B cell (primary cell): ENCODE data around the gene MAFG. TPM values are rescaled to one million over a fixed set of nuclear protein-coding genes. Genes with fewer than 3 reads are reported as not detected.

Experiments
- ATAC-seq: fragments of 200-7000 bp; cut with Tn5 transposase; one replicate; pipeline ENCODE4 v1.10.0; 2021; ENCODE audit warnings: low read depth, mild to moderate bottlenecking, moderate number of reproducible peaks, moderate library complexity
- CTCF ChIA-PET: fragments of 350-600 bp; sonication (Branson Sonifier 250); formaldehyde crosslinking; loops from one replicate; lab custom pipeline; 2021; ENCODE audit warnings: antibody characterized with exemption, inconsistent platforms; lab: Charles Lee
- POLR2A ChIA-PET: fragments of 350-600 bp; sonication (Branson Sonifier 250); formaldehyde crosslinking; loops from one replicate; lab custom pipeline; 2021; ENCODE audit warnings: antibody characterized with exemption; lab: Charles Lee
- DNase-seq: peaks from one replicate; pipeline ENCODE4 v3.0.0; 2013
- H2AFZ ChIP-seq: 2 replicates; pipeline ENCODE4 v1.6.1; 2012; ENCODE audit warnings: mild to moderate bottlenecking, low read depth, low read length; ENCODE audit not compliant: insufficient read depth, poor library complexity, severe bottlenecking
- H3K27ac ChIP-seq, 2 donors: 1 replicate in 1 of 2; 2 replicates in 1 of 2; pipeline ENCODE4 v1.5.1; 2012 to 2013; ENCODE audit warnings: low read length in 2 of 2, mild to moderate bottlenecking in 2 of 2, moderate library complexity in 1 of 2
- H3K27me3 ChIP-seq, 4 experiments: fragments of 200-600 bp in 1 of 4; sonication (generic) in 1 of 4; replicated peaks in 1 of 4; 1 replicate in 2 of 4; 2 replicates in 2 of 4; pipeline versions ENCODE4 v1.6.1 to v1.7.0; 2013 to 2016; ENCODE audit warnings: low read length in 3 of 4, mild to moderate bottlenecking in 2 of 4, mixed read lengths in 1 of 4, moderate library complexity in 1 of 4; ENCODE audit not compliant: insufficient read depth in 4 of 4, control insufficient read depth in 3 of 4; ENCODE audit errors: control extremely low read depth in 1 of 4
- H3K36me3 ChIP-seq, 2 experiments: replicated peaks in 1 of 2; 1 replicate in 1 of 2; 2 replicates in 1 of 2; pipeline versions ENCODE4 v1.6.1 to v1.7.1; 2013; ENCODE audit warnings: low read length in 1 of 2; ENCODE audit not compliant: insufficient read depth in 2 of 2, control insufficient read depth in 1 of 2; ENCODE audit errors: control extremely low read depth in 1 of 2, extremely low read depth in 1 of 2
- H3K4me1 ChIP-seq, 2 donors: fragments of 200-600 bp in 1 of 2; sonication (generic) in 1 of 2; 1 replicate in 1 of 2; 2 replicates in 1 of 2; pipeline versions ENCODE4 v1.5.1 to v1.6.1; 2013 to 2017; ENCODE audit warnings: low read length in 2 of 2; ENCODE audit not compliant: control insufficient read depth in 2 of 2, insufficient read depth in 2 of 2
- H3K4me2 ChIP-seq: replicated peaks from 2 replicates; pipeline ENCODE3; 2012; ENCODE audit warnings: mild to moderate bottlenecking, low read depth, low read length; ENCODE audit not compliant: poor library complexity, severe bottlenecking
- H3K4me3 ChIP-seq, 5 experiments: fragments of 200-600 bp in 1 of 5; sonication (generic) in 1 of 5; 1 replicate in 3 of 5; 2 replicates in 2 of 5; pipeline versions ENCODE4 v1.5.1 to v1.7.0; 2011 to 2016; ENCODE audit warnings: low read length in 4 of 5, mild to moderate bottlenecking in 4 of 5, low read depth in 2 of 5, control low read depth in 1 of 5, moderate library complexity in 1 of 5; ENCODE audit not compliant: insufficient read depth in 1 of 5; ENCODE audit errors: control extremely low read depth in 1 of 5, extremely low read depth in 1 of 5
- H3K79me2 ChIP-seq: fragments of 200-600 bp; sonication (generic); one replicate; pipeline ENCODE4 v1.6.0; 2016; ENCODE audit warnings: low read length; ENCODE audit not compliant: control insufficient read depth, insufficient read depth
- H3K9ac ChIP-seq: fragments of 200-600 bp; sonication (generic); 2 replicates; pipeline ENCODE4 v1.6.1; 2017; ENCODE audit warnings: mild to moderate bottlenecking, low read length, moderate library complexity
- H3K9me3 ChIP-seq, 3 donors: one replicate each; pipeline versions ENCODE4 v1.6.1 to v1.7.1; 2013; ENCODE audit warnings: low read length in 2 of 3; ENCODE audit not compliant: control insufficient read depth in 2 of 3, insufficient read depth in 1 of 3; ENCODE audit errors: control extremely low read depth in 1 of 3
- H4K20me1 ChIP-seq: 2 replicates; pipeline ENCODE4 v1.6.0; 2012; ENCODE audit warnings: mild to moderate bottlenecking, low read length; ENCODE audit not compliant: insufficient read depth, control insufficient read depth, poor library complexity, severe bottlenecking
- H3K27ac Mint-ChIP-seq: one replicate; pipeline ENCODE4 v1.8.0; 2021; ENCODE audit warnings: mixed read lengths
- H3K27me3 Mint-ChIP-seq: one replicate; pipeline ENCODE4 v1.8.0; 2021; ENCODE audit warnings: mixed read lengths
- H3K4me1 Mint-ChIP-seq: one replicate; pipeline ENCODE4 v1.8.0; 2021; ENCODE audit warnings: mixed read lengths
- H3K4me3 Mint-ChIP-seq: one replicate; pipeline ENCODE4 v1.8.0; 2021; ENCODE audit warnings: mixed read lengths
- H3K9me3 Mint-ChIP-seq: one replicate; pipeline ENCODE4 v1.8.0; 2022; ENCODE audit warnings: mixed read lengths; ENCODE audit not compliant: insufficient read depth
- EZH2 ChIP-seq: IDR thresholded peaks from 2 replicates; pipeline ENCODE4 v1.6.1; 2012; ENCODE audit warnings: borderline replicate concordance, low read depth, mild to moderate bottlenecking, moderate library complexity, low read length; ENCODE audit not compliant: insufficient read depth, poor library complexity, severe bottlenecking
- WGBS: methylation state at CpG from one replicate; pipeline ENCODE4 v1.1.5; 2013; ENCODE audit warnings: missing lambda C conversion rate; ENCODE audit not compliant: insufficient coverage; 5-methylcytosine and 5-hydroxymethylcytosine counted together
- intact Hi-C: fragments of 100-400 bp; cut with micrococcal nuclease; formaldehyde crosslinking; loops from one replicate; pipeline ENCODE4 v1.10.0; 2022
- polyA plus RNA-seq: library from polyadenylated mRNA; depleted of rRNA; stranded (reverse); fragments of >200 nt; gene quantifications from 2 replicates; pipeline ENCODE4 v1.2.3, GENCODE V29; 2012
- total RNA-seq, 2 donors: library from RNA; stranded (reverse); fragments of 120-200 nt in 1 of 2; gene quantifications; 1 replicate in 1 of 2; 2 replicates in 1 of 2; pipeline versions ENCODE4 v1.2.3 to v1.2.4, GENCODE V29; 2013 to 2022
- TF ChIP-seq, protein P1 (sequence below): fragments of 200-600 bp; IDR thresholded peaks from one replicate; pipeline ENCODE4 v1.8.0; 2022; ENCODE audit warnings: antibody characterized with exemption, mild to moderate bottlenecking

Gene MAFG
- total and polyA plus RNA-seq, 2 donors (not counting 1 experiment from before 2014, with no cell fraction given): 11.4 to 27.9 TPM

DNA sequence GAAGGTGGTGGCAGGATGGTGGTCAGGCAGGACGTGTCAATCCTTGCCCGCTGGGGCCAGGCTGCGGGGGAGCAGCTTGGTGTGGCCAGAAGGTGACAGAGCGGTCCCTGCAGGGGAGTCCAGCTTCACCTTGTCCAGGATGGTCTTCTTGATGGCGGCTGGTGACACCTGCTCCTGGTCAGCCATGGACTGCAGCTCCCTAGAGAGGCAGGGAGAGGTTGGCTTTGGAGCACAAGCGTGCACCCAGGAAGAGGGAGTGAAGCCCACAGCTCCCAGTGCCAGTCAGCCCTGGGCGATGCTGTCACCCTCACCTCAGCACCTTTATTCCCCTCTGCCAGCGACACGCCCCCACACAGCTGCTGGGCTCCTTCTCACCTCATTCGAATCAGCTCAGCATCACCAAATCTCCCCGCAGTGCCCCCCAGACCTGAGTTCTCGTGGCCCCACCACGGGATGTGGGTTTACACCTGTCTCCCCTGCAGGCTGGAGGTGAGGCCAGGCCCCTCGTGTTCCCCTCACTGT, 5.7 kb upstream of the MAFG start:
- ATAC-seq: no peak
- Histone ChIP-seq H3K79me2 (no peaks in the 10 kb centered on the region), H3K4me3 (no peak overlapping the region), H2AFZ (no peak overlapping the region), H3K4me1 (peaks cover 18 to 21% of the 10 kb centered on the region in 2 donors), H3K9ac (no peak overlapping the region), H3K4me2 (no peak overlapping the region), H3K27me3 (peaks cover 0 to 21% (median 8%) of the 10 kb centered on the region in 4 experiments), H3K9me3 (no peaks in the 10 kb centered on the region), H3K36me3 (no peaks in the 10 kb centered on the region), H3K27ac (no peak overlapping the region), H4K20me1 (no peaks in the 10 kb centered on the region)
- TF ChIP-seq EZH2: no peak
- TF ChIP-seq, protein P1, sequence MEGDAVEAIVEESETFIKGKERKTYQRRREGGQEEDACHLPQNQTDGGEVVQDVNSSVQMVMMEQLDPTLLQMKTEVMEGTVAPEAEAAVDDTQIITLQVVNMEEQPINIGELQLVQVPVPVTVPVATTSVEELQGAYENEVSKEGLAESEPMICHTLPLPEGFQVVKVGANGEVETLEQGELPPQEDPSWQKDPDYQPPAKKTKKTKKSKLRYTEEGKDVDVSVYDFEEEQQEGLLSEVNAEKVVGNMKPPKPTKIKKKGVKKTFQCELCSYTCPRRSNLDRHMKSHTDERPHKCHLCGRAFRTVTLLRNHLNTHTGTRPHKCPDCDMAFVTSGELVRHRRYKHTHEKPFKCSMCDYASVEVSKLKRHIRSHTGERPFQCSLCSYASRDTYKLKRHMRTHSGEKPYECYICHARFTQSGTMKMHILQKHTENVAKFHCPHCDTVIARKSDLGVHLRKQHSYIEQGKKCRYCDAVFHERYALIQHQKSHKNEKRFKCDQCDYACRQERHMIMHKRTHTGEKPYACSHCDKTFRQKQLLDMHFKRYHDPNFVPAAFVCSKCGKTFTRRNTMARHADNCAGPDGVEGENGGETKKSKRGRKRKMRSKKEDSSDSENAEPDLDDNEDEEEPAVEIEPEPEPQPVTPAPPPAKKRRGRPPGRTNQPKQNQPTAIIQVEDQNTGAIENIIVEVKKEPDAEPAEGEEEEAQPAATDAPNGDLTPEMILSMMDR: no peak
- ChIA-PET POLR2A (no interaction called here), CTCF (no interaction called here)
- no peaks in the 10 kb centered on the region for H3K9me3 Mint-ChIP-seq
- H3K4me3 Mint-ChIP-seq: no peak overlapping the region
- WGBS: 91% methylated on average over 14 of the region's 14 CpGs
- DNase-seq: no peak
- H3K27me3 Mint-ChIP-seq: peaks cover 10% of the 10 kb centered on the region
- intact Hi-C loops: no loop called here
- H3K27ac Mint-ChIP-seq: no peak overlapping the region
- peaks cover 14% of the 10 kb centered on the region for H3K4me1 Mint-ChIP-seq

- POLR2A ChIA-PET: no interaction called here
- Mint-ChIP-seq H3K27me3 (peaks cover 10% of the 10 kb centered on the region), H3K4me3 (no peak overlapping the region), H3K9me3 (no peaks in the 10 kb centered on the region), H3K4me1 (peaks cover 11% of the 10 kb centered on the region), H3K27ac (no peak overlapping the region)
- CTCF ChIA-PET: no interaction called here
- H3K27ac ChIP-seq: no peak overlapping the region
- H3K9ac ChIP-seq: no peak overlapping the region
- H3K4me2 ChIP-seq: no peak overlapping the region
- H3K36me3 ChIP-seq: no peaks in the 10 kb centered on the region
- peaks cover 0 to 23% (median 9%) of the 10 kb centered on the region in 4 experiments for H3K27me3 ChIP-seq
- ATAC-seq (no peak), DNase-seq (no peak)
- H3K4me1 ChIP-seq: peaks cover 18 to 19% of the 10 kb centered on the region in 2 donors
- H3K4me3 ChIP-seq: no peak overlapping the region
- WGBS: 91% methylated on average over 9 of the region's 9 CpGs
- intact Hi-C loops: no loop called here
- no peak overlapping the region for H2AFZ ChIP-seq
- no peak for TF ChIP-seq EZH2
- no peaks in the 10 kb centered on the region for H3K9me3 ChIP-seq
- no peaks in the 10 kb centered on the region for H3K79me2 ChIP-seq
- H4K20me1 ChIP-seq: no peaks in the 10 kb centered on the region
Measured at GRCh38 chr17:81932333-81932983, 4.9 kb upstream of the MAFG start.
